B cell (primary cell): ENCODE data around the gene MED25.

Source experiments
- EZH2 ChIP-seq: IDR thresholded peaks from 2 replicates; pipeline ENCODE4 v1.6.1; 2012; ENCODE audit warnings: borderline replicate concordance, low read depth, mild to moderate bottlenecking, moderate library complexity, low read length; ENCODE audit not compliant: insufficient read depth, poor library complexity, severe bottlenecking
- TF ChIP-seq, protein P1 (sequence below): fragments of 200-600 bp; IDR thresholded peaks from one replicate; pipeline ENCODE4 v1.8.0; 2022; ENCODE audit warnings: antibody characterized with exemption, mild to moderate bottlenecking

DNA sequence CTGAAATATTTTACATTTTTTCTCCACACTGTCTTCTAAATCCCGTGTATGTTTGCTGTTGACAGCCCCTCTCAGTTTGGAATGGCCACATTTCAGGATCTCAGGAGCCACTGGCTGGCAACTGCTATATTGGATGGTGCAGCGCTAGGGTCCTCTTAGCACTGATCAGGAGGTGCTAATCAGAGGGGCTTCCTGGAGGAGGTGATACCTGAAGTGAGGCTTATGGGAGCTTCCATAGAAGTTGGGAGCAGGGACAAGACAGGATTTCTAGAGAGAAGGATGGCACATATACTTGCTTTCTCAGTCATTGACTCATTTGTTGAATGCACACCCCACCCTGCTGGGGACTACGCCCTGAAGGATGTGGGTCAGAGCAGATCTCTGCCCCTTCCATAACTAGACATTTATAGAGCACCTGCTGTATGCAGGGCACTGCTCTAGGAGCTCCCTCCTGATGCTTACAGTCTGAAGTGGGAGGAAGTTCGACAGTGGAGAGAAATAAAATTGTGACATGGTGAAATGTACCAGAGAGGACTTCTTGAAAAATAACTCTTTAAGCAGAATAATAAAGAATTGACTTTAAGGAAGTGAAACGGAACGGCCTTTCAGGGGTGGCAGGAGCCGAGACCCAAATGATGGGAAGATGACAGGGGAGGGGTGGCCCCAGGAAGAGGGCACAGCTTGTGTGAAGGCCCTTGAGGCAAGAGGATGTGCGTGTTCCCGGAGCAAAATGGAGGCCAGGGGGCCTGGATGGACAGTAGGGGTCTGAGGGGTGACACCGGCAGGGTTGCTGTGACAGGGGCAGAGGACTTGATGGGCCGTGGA lies 38.1 kb upstream of the MED25 start:
- TF ChIP-seq, protein P1, sequence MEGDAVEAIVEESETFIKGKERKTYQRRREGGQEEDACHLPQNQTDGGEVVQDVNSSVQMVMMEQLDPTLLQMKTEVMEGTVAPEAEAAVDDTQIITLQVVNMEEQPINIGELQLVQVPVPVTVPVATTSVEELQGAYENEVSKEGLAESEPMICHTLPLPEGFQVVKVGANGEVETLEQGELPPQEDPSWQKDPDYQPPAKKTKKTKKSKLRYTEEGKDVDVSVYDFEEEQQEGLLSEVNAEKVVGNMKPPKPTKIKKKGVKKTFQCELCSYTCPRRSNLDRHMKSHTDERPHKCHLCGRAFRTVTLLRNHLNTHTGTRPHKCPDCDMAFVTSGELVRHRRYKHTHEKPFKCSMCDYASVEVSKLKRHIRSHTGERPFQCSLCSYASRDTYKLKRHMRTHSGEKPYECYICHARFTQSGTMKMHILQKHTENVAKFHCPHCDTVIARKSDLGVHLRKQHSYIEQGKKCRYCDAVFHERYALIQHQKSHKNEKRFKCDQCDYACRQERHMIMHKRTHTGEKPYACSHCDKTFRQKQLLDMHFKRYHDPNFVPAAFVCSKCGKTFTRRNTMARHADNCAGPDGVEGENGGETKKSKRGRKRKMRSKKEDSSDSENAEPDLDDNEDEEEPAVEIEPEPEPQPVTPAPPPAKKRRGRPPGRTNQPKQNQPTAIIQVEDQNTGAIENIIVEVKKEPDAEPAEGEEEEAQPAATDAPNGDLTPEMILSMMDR: no peak
- TF ChIP-seq EZH2: no peak
